ENCODE results near the gene RHBDD3.

The RHBDD3 gene

GRCh38 chr22:29292379-29292778, 24.6 kb upstream of the RHBDD3 start:
- Histone ChIP-seq H3K4me3 (ENCODE audit: severe bottlenecking) (no peak overlapping the region), H3K9me3 (ENCODE audit: severe bottlenecking) (no peaks in the 10 kb centered on the region), H3K36me3 (ENCODE audit: low read depth) (peaks cover 100% of the 10 kb centered on the region), H3K27me3 (ENCODE audit: insufficient read depth, poor library complexity, severe bottlenecking) (no peaks in the 10 kb centered on the region), H3K27ac (ENCODE audit: poor library complexity, severe bottlenecking) (no peak overlapping the region), H3K4me1 (ENCODE audit: insufficient read depth, poor library complexity, severe bottlenecking) (no peaks in the 10 kb centered on the region)
- ATAC-seq (ENCODE audit: low read depth) (no peak), DNase-seq (ENCODE audit: low spot score) (no peak)
- no peak for TF ChIP-seq CTCF (IDR thresholded peaks at IDR 0.05; ENCODE audit: poor library complexity, severe bottlenecking)

- ATAC-seq (ENCODE audit: low read depth), result 0 out of 3 replicates have a peak, but pooled peaks have one; percentile 17
- no peaks in the 10 kb centered on the region for H3K9me3 ChIP-seq (ENCODE audit: severe bottlenecking)
- H3K27ac ChIP-seq (ENCODE audit: poor library complexity, severe bottlenecking), result no peak overlapping the region
- H3K4me1 ChIP-seq (ENCODE audit: insufficient read depth, poor library complexity, severe bottlenecking), result no peaks in the 10 kb centered on the region
- H3K4me3 ChIP-seq (ENCODE audit: severe bottlenecking), result no peak overlapping the region
- no peaks in the 10 kb centered on the region for H3K27me3 ChIP-seq (ENCODE audit: insufficient read depth, poor library complexity, severe bottlenecking)
- DNase-seq (ENCODE audit: low spot score), result no peak
- no peak for TF ChIP-seq CTCF (IDR thresholded peaks at IDR 0.05; ENCODE audit: poor library complexity, severe bottlenecking)
- peaks cover 100% of the 10 kb centered on the region for H3K36me3 ChIP-seq (ENCODE audit: low read depth)
These were observed 23.4 kb upstream of the RHBDD3 start for GRCh38 chr22:29291215-29291614.

GRCh38 chr22:29290061-29290460, 22.3 kb upstream of the RHBDD3 start:
- ATAC-seq (ENCODE audit: low read depth), result no peak
- H3K9me3 ChIP-seq (ENCODE audit: severe bottlenecking), result no peaks in the 10 kb centered on the region
- no peak for TF ChIP-seq CTCF (IDR thresholded peaks at IDR 0.05; ENCODE audit: poor library complexity, severe bottlenecking)
- no peaks in the 10 kb centered on the region for H3K27me3 ChIP-seq (ENCODE audit: insufficient read depth, poor library complexity, severe bottlenecking)
- no peak for DNase-seq (ENCODE audit: low spot score)
- no peak overlapping the region for H3K27ac ChIP-seq (ENCODE audit: poor library complexity, severe bottlenecking)
- H3K36me3 ChIP-seq (ENCODE audit: low read depth), result peaks cover 100% of the 10 kb centered on the region
- no peaks in the 10 kb centered on the region for H3K4me1 ChIP-seq (ENCODE audit: insufficient read depth, poor library complexity, severe bottlenecking)
- H3K4me3 ChIP-seq (ENCODE audit: severe bottlenecking), result no peak overlapping the region

- no peak overlapping the region for H3K27ac ChIP-seq (ENCODE audit: poor library complexity, severe bottlenecking)
- TF ChIP-seq CTCF (IDR thresholded peaks at IDR 0.05; ENCODE audit: poor library complexity, severe bottlenecking), result no peak
- no peaks in the 10 kb centered on the region for H3K9me3 ChIP-seq (ENCODE audit: severe bottlenecking)
- peaks cover 100% of the 10 kb centered on the region for H3K36me3 ChIP-seq (ENCODE audit: low read depth)
- H3K27me3 ChIP-seq (ENCODE audit: insufficient read depth, poor library complexity, severe bottlenecking), result no peaks in the 10 kb centered on the region
- H3K4me1 ChIP-seq (ENCODE audit: insufficient read depth, poor library complexity, severe bottlenecking), result no peaks in the 10 kb centered on the region
- no peak overlapping the region for H3K4me3 ChIP-seq (ENCODE audit: severe bottlenecking)
- DNase-seq (ENCODE audit: low spot score) (no peak), ATAC-seq (ENCODE audit: low read depth) (no peak)
These were observed 21.1 kb upstream of the RHBDD3 start for GRCh38 chr22:29288837-29289236.

- Histone ChIP-seq H3K36me3 (ENCODE audit: low read depth) (peaks cover 98% of the 10 kb centered on the region), H3K9me3 (ENCODE audit: severe bottlenecking) (no peaks in the 10 kb centered on the region), H3K4me1 (ENCODE audit: insufficient read depth, poor library complexity, severe bottlenecking) (no peaks in the 10 kb centered on the region), H3K4me3 (ENCODE audit: severe bottlenecking) (no peak overlapping the region), H3K27me3 (ENCODE audit: insufficient read depth, poor library complexity, severe bottlenecking) (no peaks in the 10 kb centered on the region), H3K27ac (ENCODE audit: poor library complexity, severe bottlenecking) (no peak overlapping the region)
- DNase-seq (ENCODE audit: low spot score), result no peak
- no peak for TF ChIP-seq CTCF (IDR thresholded peaks at IDR 0.05; ENCODE audit: poor library complexity, severe bottlenecking)
- ATAC-seq (ENCODE audit: low read depth), result no peak
These were observed 16.4 kb upstream of the RHBDD3 start for GRCh38 chr22:29284196-29284595.
